Measurements from ENCODE around the gene AKAP1. TPM values are rescaled to one million over a fixed set of nuclear protein-coding genes. Genes with fewer than 3 reads are reported as not detected.

Gene AKAP1
- total RNA-seq, 1 donor, result 14.5 TPM

DNA sequence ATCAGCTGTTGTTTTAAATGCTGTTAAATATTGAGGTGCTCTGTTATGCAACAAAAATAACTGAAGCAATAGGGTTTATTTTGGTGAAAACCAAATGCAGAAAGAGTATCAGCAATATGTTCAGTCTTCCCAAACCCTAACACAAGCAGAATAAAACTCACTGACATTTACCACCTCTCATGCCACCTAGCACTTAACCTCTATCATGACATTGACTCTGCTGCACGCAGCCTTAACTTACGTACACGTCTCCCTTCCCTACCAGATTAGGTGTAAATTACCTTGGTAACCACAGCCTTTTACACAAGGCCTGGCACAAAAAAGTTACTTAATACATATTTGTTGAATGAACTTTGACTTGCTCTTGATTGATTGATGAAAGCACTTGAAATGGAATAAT lies 9.9 kb upstream of the AKAP1 start:
- no peaks in the 10 kb centered on the region for H3K9me3 ChIP-seq (ENCODE audit: low read depth, low read length)
- TF ChIP-seq, protein P1, sequence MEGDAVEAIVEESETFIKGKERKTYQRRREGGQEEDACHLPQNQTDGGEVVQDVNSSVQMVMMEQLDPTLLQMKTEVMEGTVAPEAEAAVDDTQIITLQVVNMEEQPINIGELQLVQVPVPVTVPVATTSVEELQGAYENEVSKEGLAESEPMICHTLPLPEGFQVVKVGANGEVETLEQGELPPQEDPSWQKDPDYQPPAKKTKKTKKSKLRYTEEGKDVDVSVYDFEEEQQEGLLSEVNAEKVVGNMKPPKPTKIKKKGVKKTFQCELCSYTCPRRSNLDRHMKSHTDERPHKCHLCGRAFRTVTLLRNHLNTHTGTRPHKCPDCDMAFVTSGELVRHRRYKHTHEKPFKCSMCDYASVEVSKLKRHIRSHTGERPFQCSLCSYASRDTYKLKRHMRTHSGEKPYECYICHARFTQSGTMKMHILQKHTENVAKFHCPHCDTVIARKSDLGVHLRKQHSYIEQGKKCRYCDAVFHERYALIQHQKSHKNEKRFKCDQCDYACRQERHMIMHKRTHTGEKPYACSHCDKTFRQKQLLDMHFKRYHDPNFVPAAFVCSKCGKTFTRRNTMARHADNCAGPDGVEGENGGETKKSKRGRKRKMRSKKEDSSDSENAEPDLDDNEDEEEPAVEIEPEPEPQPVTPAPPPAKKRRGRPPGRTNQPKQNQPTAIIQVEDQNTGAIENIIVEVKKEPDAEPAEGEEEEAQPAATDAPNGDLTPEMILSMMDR (IDR thresholded peaks at IDR 0.05; ENCODE audit: extremely low read depth, low read depth, low read length), result no peak
- no peak overlapping the region for H2AFZ ChIP-seq (ENCODE audit: low read length)
- H3K4me1 ChIP-seq (ENCODE audit: insufficient read depth, low read length), result no peaks in the 10 kb centered on the region
- H3K27ac ChIP-seq (ENCODE audit: low read depth, low read length), result no peak overlapping the region
- no peak overlapping the region for H3K4me2 ChIP-seq (ENCODE audit: insufficient read depth, low read length)
- H3K79me2 ChIP-seq (ENCODE audit: insufficient read depth, low read length), result no peaks in the 10 kb centered on the region
- H3K4me3 ChIP-seq (ENCODE audit: insufficient read depth, low read length), result no peak overlapping the region
- no peak for DNase-seq (ENCODE audit: insufficient read length, low spot score, missing footprints)
- H3K36me3 ChIP-seq (ENCODE audit: insufficient read depth, low read length), result no peaks in the 10 kb centered on the region
- H3K27me3 ChIP-seq (ENCODE audit: insufficient read depth, low read length), result no peaks in the 10 kb centered on the region
- H4K20me1 ChIP-seq (ENCODE audit: insufficient read depth, low read length), result no peaks in the 10 kb centered on the region

DNA sequence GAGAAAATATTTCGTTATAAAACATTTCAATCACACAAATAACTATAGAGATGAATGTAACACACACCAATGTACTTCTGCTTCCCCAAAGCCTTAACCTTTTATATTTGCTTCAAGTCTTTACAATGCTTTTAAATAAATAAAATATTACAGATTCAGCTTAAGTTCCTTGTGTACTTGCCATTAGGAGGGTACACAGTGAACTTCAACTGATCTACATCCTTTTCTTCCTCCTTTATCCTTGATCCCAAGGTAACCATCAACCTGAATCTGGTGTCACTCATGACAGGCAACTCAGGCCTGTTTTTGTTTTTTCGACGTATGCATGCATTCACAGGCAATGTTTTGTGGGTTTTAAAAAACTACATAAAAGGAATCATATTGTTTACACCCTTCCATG lies 9.3 kb upstream of the AKAP1 start:
- no peak overlapping the region for H3K4me2 ChIP-seq (ENCODE audit: insufficient read depth, low read length)
- H3K4me1 ChIP-seq (ENCODE audit: insufficient read depth, low read length), result no peaks in the 10 kb centered on the region
- no peak overlapping the region for H3K27ac ChIP-seq (ENCODE audit: low read depth, low read length)
- DNase-seq (ENCODE audit: insufficient read length, low spot score, missing footprints), result no peak
- no peaks in the 10 kb centered on the region for H3K36me3 ChIP-seq (ENCODE audit: insufficient read depth, low read length)
- TF ChIP-seq, protein P1 (IDR thresholded peaks at IDR 0.05; ENCODE audit: extremely low read depth, low read depth, low read length), result no peak
- no peak overlapping the region for H3K4me3 ChIP-seq (ENCODE audit: insufficient read depth, low read length)
- no peak overlapping the region for H2AFZ ChIP-seq (ENCODE audit: low read length)
- H3K27me3 ChIP-seq (ENCODE audit: insufficient read depth, low read length), result no peaks in the 10 kb centered on the region
- H3K79me2 ChIP-seq (ENCODE audit: insufficient read depth, low read length), result no peaks in the 10 kb centered on the region
- no peaks in the 10 kb centered on the region for H3K9me3 ChIP-seq (ENCODE audit: low read depth, low read length)
- no peaks in the 10 kb centered on the region for H4K20me1 ChIP-seq (ENCODE audit: insufficient read depth, low read length)

DNA sequence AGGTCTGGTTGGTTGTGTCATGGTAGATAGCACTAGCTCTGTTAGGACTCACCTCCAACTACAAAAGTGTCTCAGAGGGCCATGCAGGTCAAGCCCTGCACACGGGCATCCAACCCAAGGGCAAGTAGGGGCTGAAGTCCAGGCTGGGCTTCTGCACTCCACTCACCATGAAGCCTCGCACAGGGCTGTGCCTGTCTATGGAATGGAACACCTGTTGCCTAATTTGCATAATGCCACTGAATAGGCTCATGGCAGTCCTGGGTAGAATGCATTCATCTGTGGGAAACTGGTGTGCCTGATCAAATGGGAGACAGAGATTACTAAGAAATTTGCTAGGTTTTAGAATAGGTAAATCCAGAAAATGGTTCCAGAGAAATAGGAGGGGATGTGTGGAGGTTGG lies 8.0 kb upstream of the AKAP1 start:
- no peak overlapping the region for H3K27ac ChIP-seq (ENCODE audit: low read depth, low read length)

DNA sequence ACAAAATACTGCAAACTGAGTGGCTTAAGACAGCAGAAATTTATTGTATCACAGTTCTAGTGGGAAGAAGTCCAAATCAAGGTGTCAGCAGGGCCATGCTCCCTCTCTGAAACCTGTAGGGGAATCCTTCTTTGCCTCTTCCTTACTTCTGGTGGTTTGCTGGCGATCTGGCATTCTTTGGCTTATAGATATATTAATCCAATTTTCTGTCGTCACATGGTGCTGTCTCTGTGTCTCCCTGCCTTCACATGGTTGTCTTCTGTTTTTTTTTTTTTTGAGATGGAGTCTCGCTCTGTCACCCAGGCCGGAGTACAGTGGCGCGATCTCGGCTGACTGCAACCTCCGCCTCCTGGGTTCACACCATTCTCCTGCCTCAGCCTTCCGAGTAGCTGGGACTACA lies 6.8 kb upstream of the AKAP1 start:
- H3K4me1 ChIP-seq (ENCODE audit: insufficient read depth, low read length), result no peaks in the 10 kb centered on the region
- H3K9me3 ChIP-seq (ENCODE audit: low read depth, low read length), result no peaks in the 10 kb centered on the region
- H3K27me3 ChIP-seq (ENCODE audit: insufficient read depth, low read length), result no peaks in the 10 kb centered on the region
- H3K27ac ChIP-seq (ENCODE audit: low read depth, low read length), result no peak overlapping the region
- H3K4me3 ChIP-seq (ENCODE audit: insufficient read depth, low read length), result no peak overlapping the region
- H3K4me2 ChIP-seq (ENCODE audit: insufficient read depth, low read length), result no peak overlapping the region
- no peak overlapping the region for H2AFZ ChIP-seq (ENCODE audit: low read length)
- no peaks in the 10 kb centered on the region for H3K36me3 ChIP-seq (ENCODE audit: insufficient read depth, low read length)
- H3K79me2 ChIP-seq (ENCODE audit: insufficient read depth, low read length), result no peaks in the 10 kb centered on the region
- TF ChIP-seq, protein P1 (IDR thresholded peaks at IDR 0.05; ENCODE audit: extremely low read depth, low read depth, low read length), result no peak
- no peak for DNase-seq (ENCODE audit: insufficient read length, low spot score, missing footprints)
- H4K20me1 ChIP-seq (ENCODE audit: insufficient read depth, low read length), result no peaks in the 10 kb centered on the region

More for the DNA sequence above, 8.0 kb upstream of the AKAP1 start:
- no peaks in the 10 kb centered on the region for H4K20me1 ChIP-seq (ENCODE audit: insufficient read depth, low read length)
- no peak for DNase-seq (ENCODE audit: insufficient read length, low spot score, missing footprints)
- no peak overlapping the region for H3K4me2 ChIP-seq (ENCODE audit: insufficient read depth, low read length)
- H3K36me3 ChIP-seq (ENCODE audit: insufficient read depth, low read length), result no peaks in the 10 kb centered on the region
- H3K27me3 ChIP-seq (ENCODE audit: insufficient read depth, low read length), result no peaks in the 10 kb centered on the region
- H2AFZ ChIP-seq (ENCODE audit: low read length), result no peak overlapping the region
- no peaks in the 10 kb centered on the region for H3K9me3 ChIP-seq (ENCODE audit: low read depth, low read length)
- no peak overlapping the region for H3K4me3 ChIP-seq (ENCODE audit: insufficient read depth, low read length)
- H3K79me2 ChIP-seq (ENCODE audit: insufficient read depth, low read length), result no peaks in the 10 kb centered on the region
- TF ChIP-seq, protein P1 (IDR thresholded peaks at IDR 0.05; ENCODE audit: extremely low read depth, low read depth, low read length), result no peak
- H3K4me1 ChIP-seq (ENCODE audit: insufficient read depth, low read length), result no peaks in the 10 kb centered on the region

All from osteoblast (primary cell).